Loucy (cell line): ENCODE data around the gene EIF4G3.

Experiments used
- H2AFZ ChIP-seq: fragments of 200-600 bp; sonication (generic); 2 replicates; pipeline ENCODE4 v1.6.0; 2016; ENCODE audit warnings: antibody characterized with exemption, mild to moderate bottlenecking, low read length, moderate library complexity
- H3F3A ChIP-seq: fragments of 200-600 bp; 2 replicates; pipeline ENCODE4 v1.6.0; 2016; ENCODE audit warnings: antibody characterized with exemption, low read depth, mild to moderate bottlenecking
- H3K27me3 ChIP-seq: fragments of 200-600 bp; sonication (generic); 2 replicates; pipeline ENCODE4 v1.6.1; 2014; ENCODE audit warnings: low read length, mild to moderate bottlenecking; ENCODE audit not compliant: insufficient read depth, poor library complexity, severe bottlenecking
- H3K36me3 ChIP-seq: fragments of 200-600 bp; sonication (generic); 2 replicates; pipeline ENCODE4 v1.6.1; 2016; ENCODE audit warnings: low read length; ENCODE audit not compliant: insufficient read depth
- H3K4me1 ChIP-seq: fragments of 200-600 bp; sonication (generic); 2 replicates; pipeline ENCODE4 v1.5.1; 2014; ENCODE audit warnings: low read length, mild to moderate bottlenecking; ENCODE audit not compliant: insufficient read depth, poor library complexity, severe bottlenecking
- H3K4me2 ChIP-seq: fragments of 200-600 bp; sonication (generic); 2 replicates; pipeline ENCODE4 v1.6.0; 2014; ENCODE audit warnings: antibody characterized with exemption, low read length, low read depth, mild to moderate bottlenecking; ENCODE audit not compliant: poor library complexity, severe bottlenecking
- H3K4me3 ChIP-seq: fragments of 200-600 bp; sonication (generic); 2 replicates; pipeline ENCODE4 v1.5.1; 2014; ENCODE audit warnings: low read length, mild to moderate bottlenecking, mixed read lengths; ENCODE audit not compliant: poor library complexity, severe bottlenecking
- H3K79me2 ChIP-seq: fragments of 200-600 bp; sonication (generic); 2 replicates; pipeline ENCODE4 v1.6.1; 2014; ENCODE audit warnings: low read length; ENCODE audit not compliant: insufficient read depth
- H3K9ac ChIP-seq: fragments of 200-600 bp; sonication (generic); 2 replicates; pipeline ENCODE4 v1.6.0; 2014; ENCODE audit warnings: mild to moderate bottlenecking, low read depth, low read length, moderate library complexity; ENCODE audit not compliant: poor library complexity, severe bottlenecking
- H3K9me2 ChIP-seq: fragments of 200-600 bp; sonication (generic); replicated peaks from 2 replicates; pipeline ENCODE4 v1.6.1; 2016; ENCODE audit warnings: low read depth, low read length, mixed read lengths
- H3K9me3 ChIP-seq: fragments of 200-600 bp; sonication (generic); 2 replicates; pipeline ENCODE4 v1.6.1; 2014; ENCODE audit warnings: mild to moderate bottlenecking, antibody characterized with exemption, low read length, low read depth; ENCODE audit not compliant: insufficient read depth
- H4K20me1 ChIP-seq: fragments of 200-600 bp; sonication (generic); 2 replicates; pipeline ENCODE4 v1.6.0; 2014; ENCODE audit warnings: antibody characterized with exemption, low read length, mild to moderate bottlenecking; ENCODE audit not compliant: insufficient read depth, poor library complexity, severe bottlenecking
- EZH2phosphoT487 ChIP-seq: fragments of 200-600 bp; IDR thresholded peaks from 2 replicates; pipeline ENCODE4 v1.6.1; 2018; ENCODE audit warnings: antibody characterized with exemption, mild to moderate bottlenecking, moderate library complexity, borderline replicate concordance
- TF ChIP-seq, protein P1 (sequence below): fragments of 200-600 bp; sonication (generic); conservative IDR thresholded peaks from 2 replicates; pipeline ENCODE4 v1.5.1; 2014; ENCODE audit warnings: mild to moderate bottlenecking, antibody characterized with exemption, low read length

The EIF4G3 gene

DNA sequence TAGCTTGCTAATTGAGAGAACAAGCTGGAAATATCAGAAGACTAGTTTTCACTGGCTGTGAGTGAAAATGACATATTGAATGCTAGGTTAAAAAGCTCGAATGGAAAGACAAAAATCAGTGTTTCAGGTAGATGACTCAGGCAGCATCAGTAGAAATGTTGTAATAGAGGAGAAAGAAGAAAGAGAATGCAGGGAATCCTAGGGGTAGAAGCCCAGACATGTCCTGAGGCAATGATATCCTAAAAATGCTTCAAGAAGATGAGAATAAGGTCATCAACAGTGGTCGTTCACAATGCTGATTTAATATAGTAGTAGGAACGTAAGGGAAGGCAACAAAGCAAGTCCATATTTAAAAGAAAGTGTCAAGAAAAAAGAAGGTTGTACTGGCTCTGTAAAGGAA lies 292.9 kb downstream of the EIF4G3 start:
- no peaks in the 10 kb centered on the region for H3K9me2 ChIP-seq
- no peaks in the 10 kb centered on the region for H3K4me1 ChIP-seq
- H4K20me1 ChIP-seq: no peaks in the 10 kb centered on the region
- no peak overlapping the region for H3K4me3 ChIP-seq
- H3F3A ChIP-seq: no peaks in the 10 kb centered on the region
- no peaks in the 10 kb centered on the region for H3K9me3 ChIP-seq
- no peaks in the 10 kb centered on the region for H3K36me3 ChIP-seq
- H3K27me3 ChIP-seq: no peaks in the 10 kb centered on the region
- H3K4me2 ChIP-seq: no peak overlapping the region
- no peak overlapping the region for H3K9ac ChIP-seq
- no peaks in the 10 kb centered on the region for H3K79me2 ChIP-seq
- H2AFZ ChIP-seq: no peak overlapping the region
- TF ChIP-seq EZH2phosphoT487: no peak
- TF ChIP-seq, protein P1, sequence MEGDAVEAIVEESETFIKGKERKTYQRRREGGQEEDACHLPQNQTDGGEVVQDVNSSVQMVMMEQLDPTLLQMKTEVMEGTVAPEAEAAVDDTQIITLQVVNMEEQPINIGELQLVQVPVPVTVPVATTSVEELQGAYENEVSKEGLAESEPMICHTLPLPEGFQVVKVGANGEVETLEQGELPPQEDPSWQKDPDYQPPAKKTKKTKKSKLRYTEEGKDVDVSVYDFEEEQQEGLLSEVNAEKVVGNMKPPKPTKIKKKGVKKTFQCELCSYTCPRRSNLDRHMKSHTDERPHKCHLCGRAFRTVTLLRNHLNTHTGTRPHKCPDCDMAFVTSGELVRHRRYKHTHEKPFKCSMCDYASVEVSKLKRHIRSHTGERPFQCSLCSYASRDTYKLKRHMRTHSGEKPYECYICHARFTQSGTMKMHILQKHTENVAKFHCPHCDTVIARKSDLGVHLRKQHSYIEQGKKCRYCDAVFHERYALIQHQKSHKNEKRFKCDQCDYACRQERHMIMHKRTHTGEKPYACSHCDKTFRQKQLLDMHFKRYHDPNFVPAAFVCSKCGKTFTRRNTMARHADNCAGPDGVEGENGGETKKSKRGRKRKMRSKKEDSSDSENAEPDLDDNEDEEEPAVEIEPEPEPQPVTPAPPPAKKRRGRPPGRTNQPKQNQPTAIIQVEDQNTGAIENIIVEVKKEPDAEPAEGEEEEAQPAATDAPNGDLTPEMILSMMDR: no peak

DNA sequence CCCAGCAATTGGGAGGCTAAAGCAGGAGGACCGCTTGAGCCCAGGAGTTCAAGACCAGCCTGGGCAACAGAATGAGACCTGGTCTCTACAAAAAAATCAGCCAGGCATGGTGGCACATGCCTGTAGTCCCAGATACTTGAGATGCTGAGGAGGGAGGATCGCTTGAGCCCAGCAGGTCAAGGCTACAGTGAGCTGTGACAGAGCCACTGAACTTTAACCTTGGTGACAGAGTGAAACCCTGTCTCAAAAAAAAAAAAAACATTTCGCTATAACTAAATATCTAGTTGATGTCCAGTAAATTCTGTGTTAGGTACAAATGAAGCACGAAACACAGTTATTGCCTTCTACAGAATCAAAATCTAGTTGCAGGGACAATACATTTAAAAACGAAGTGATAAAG lies 293.9 kb downstream of the EIF4G3 start:
- Histone ChIP-seq H3K9ac (no peak overlapping the region), H3K4me2 (no peak overlapping the region), H3K27me3 (no peaks in the 10 kb centered on the region), H3K4me3 (no peak overlapping the region), H3K9me3 (no peaks in the 10 kb centered on the region), H3K36me3 (no peaks in the 10 kb centered on the region), H3K9me2 (no peaks in the 10 kb centered on the region), H3F3A (no peaks in the 10 kb centered on the region), H3K79me2 (no peaks in the 10 kb centered on the region), H4K20me1 (no peaks in the 10 kb centered on the region), H2AFZ (no peak overlapping the region), H3K4me1 (no peaks in the 10 kb centered on the region)
- no peak for TF ChIP-seq EZH2phosphoT487
- TF ChIP-seq, protein P1: no peak

DNA sequence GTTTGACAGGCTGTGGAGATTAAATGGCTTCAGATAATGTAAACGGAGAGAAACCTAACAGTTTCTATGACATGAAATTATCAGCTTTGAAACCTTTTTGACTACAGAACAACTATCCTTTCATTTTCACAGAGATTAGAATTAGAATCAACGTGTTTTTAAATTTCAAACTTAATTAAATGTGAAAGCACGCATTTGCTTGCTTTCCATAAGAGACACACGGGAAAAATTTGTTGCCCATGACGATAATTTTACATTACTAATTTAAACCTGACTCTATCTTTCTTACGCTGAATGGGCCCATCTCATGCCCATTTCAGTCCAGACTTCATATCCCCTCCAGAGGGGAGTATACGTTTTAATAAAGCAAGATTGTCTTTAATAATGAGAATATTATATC lies 297.9 kb downstream of the EIF4G3 start:
- Histone ChIP-seq H3K79me2 (no peaks in the 10 kb centered on the region), H2AFZ (no peak overlapping the region), H3K4me1 (peaks cover 22% of the 10 kb centered on the region), H3K9me3 (no peaks in the 10 kb centered on the region), H3K9me2 (no peaks in the 10 kb centered on the region), H3K4me2 (no peak overlapping the region), H3K27me3 (no peaks in the 10 kb centered on the region), H3K36me3 (no peaks in the 10 kb centered on the region), H3K4me3 (no peak overlapping the region), H3F3A (no peaks in the 10 kb centered on the region), H4K20me1 (no peaks in the 10 kb centered on the region), H3K9ac (no peak overlapping the region)
- TF ChIP-seq, protein P1: no peak
- TF ChIP-seq EZH2phosphoT487: no peak
